CD4-positive, alpha-beta T cell treated with Interleukin-1 beta for 1 hour (primary cell): ENCODE data around the gene KRT71.

ENCODE experiments used
- DNase-seq, 2 donors: peaks; one replicate each; pipeline ENCODE4 v3.0.0-alpha.2; 2020 to 2022

KRT71 gene

DNA sequence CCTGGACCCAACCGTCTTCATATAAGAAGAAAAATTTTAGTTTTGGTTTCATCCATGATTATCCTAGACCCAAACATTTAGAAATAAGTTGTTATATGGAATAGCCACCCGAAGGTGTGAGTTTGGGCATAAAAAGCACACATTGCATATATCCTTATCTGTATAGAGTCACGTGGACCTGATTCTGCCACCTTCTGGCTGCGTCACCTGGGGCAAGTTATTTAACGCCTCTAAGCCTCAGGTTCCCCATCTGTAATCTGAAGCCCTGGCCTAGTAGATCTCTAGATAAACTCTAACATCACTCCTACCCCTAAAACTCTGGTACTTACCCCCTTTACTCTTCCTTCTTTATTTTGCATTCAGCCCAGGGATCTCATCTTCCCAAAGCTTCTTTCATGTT is 18.5 kb downstream of the KRT71 start:
- DNase-seq: no peak

- DNase-seq: no peak
These were observed 19.1 kb downstream of the KRT71 start for GRCh38 chr12:52533686-52534470.

DNA sequence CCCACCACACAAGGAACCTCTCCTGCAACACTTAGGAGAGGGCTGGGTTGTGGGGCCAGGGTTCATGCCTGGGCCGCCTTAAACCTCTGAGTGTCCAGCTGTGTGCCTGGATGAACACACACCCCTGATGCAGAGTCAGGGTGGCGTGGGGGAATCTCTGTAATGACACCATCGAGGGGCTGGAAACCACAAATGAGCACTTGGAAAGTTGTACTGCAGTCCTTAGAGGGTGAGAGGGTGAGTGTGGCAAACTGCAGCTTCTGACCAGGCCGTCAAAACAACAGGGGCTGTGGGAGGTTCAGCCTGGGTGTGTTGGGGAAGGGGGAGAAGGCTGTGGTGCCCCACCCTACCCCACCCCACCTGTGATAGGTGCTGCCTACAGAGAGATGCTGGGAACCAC is 20.3 kb downstream of the KRT71 start:
- DNase-seq: no peak

DNA sequence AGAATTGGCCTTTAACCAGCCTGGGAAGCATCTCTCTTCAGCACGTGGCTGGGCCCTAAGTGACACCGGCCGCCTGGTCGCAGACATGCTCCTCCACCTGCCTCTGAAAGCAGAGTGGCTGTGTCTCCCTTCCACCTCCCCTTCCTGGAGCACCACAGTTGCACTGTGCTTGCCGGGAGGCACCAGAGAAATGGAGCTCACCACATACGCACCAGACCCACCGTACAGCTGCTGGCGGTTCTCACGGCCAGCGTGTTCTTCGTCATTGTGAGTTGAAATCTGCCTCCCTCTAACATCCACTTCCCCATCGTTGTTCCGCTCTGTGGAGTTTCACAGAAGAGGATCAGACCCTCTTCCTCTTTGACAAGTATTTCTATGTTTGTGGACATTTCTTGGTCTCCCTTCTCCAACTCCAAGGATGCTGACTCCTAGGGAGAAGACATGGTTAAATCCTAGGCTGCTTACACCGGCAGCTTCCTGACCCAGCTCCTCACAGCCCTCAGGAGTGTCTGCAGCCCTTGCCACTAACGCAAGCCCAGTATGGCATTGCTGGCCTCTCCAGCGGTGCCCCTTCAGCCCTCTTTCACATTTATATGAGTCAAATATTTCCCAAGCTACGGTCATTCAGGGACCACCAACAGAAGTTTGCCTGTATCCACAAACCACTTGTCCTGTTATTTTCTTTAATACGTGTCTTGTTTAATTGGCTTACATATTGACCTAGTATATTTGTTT is 21.2 kb downstream of the KRT71 start:
- DNase-seq: peak in 1 of 2 donors; percentile 44

DNA sequence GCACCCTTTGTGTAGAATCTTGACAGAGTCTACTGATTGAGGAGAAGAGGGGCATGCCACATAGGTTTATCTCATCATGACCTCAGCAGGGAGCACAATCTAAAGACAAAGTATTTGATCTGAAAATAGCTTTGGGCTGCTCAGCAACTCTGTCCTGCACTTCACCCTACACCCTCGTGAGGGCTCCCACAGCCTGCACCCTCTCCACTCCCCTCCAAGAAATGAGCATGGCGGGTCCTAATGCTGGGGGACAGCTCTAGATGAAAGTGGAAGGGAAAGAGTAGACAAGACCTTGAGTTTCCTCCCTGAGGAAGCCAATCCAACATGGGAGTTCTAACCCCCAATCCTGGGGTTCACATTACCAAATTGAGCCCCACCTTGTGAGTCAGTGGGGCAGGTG is 22.0 kb downstream of the KRT71 start:
- DNase-seq: no peak

DNA sequence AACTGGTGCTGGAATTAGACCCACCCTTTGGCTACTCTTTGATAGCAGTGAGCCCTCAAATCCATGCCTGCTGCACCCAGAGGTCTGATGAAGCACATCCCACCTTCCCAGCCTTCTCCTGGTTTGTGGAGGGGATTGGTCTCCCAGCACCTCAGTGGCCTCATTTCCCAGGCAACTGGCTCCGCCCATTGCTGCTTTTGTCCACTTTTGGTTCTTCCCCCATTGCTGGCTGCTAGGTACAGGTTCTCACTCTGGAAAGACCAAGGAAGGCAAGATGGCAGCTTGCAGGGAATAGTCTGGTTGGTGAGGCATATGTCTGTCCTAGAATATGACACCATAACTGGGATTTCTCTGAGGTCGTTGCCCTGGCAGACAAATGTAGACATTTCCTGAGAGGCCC is 22.6 kb downstream of the KRT71 start:
- no peak for DNase-seq

- DNase-seq: no peak
These were observed 23.1 kb downstream of the KRT71 start for GRCh38 chr12:52529846-52530245.

DNA sequence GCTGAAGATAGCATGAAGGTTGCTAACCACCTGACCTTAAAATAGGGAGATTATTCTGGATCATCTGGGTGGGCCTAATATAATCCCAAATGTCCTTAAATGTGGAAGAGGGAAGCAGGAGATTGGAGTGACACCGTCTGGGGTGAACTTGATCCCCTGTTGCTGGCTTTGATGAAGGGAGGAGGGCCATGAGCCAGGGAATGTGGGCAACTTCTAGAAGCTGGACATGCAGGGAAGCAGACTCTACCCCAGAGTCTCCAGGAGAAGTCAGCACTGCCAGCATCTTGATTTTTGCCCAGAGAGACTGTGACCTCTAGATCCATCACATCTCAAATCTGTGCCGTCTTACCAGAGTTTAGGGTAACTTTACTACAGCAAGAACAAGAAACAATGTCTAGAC is 23.5 kb downstream of the KRT71 start:
- no peak for DNase-seq

GRCh38 chr12:52528641-52529143 is 24.3 kb downstream of the KRT71 start:
- DNase-seq: no peak

GRCh38 chr12:52527121-52527800 is 25.7 kb downstream of the KRT71 start:
- no peak for DNase-seq

DNA sequence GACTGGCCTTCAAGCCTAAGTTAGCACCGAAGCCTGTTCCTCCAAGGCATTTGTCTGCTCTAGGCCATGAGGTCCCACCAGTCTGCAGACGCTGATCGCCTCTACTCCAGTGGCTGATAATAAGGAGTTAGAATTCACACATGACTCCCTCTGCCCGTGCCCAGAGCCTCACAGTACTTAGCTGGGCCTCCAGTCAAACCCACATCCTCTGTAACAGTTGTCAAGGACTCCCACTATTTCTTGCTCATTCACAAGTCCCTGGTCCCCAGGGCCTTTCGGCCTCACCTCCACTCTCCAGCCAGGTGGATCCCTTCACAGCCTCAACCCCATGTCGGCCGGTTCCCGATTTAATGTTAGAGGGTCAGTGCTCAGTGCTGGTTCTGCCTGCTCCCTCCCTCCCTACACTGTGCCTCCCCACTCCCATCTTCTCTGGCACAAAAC is 26.4 kb downstream of the KRT71 start:
- DNase-seq: no peak

DNA sequence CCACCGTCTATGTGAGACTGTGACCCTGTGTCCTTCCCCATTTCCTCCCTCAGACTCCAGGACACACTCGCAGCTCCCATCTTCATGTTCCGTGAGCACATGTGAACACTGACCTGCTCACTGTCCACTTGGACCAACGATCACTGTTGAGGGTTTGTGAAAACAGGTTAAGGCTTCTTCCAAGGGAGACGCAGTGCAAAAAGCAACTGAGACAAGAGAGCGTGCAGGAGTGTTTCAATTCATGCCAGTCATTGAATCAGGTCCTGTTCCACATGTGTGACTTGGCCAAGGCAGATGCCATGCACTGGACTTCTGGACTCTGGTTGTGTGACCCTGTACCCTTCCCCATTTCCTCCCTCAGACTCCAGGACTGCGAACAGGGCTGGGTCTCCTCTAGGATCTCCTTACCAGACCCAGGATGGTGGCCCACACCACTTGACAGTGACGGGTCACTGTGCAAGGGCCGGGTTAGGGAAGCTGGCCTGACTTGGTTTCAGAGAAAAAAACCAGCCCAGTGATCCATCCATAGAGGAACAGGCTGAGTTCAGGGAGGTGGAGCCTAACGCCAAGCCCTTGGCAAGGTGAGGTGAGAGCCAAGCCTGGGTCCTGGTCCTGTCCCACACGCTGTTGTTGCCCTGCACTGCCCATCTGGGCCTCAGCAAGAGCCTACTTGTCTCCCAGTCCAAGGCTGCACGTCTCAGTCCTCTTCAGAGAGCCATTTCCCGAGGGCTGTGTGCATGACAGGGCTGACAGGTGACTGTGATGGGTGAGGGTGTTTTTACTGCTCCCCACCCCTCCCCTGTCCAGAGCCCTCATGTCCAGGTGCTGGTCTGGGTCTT is 27.1 kb downstream of the KRT71 start:
- no peak for DNase-seq

- no peak for DNase-seq
These were observed 27.9 kb downstream of the KRT71 start for GRCh38 chr12:52524898-52525591.

- DNase-seq: no peak
These were observed 28.6 kb downstream of the KRT71 start for GRCh38 chr12:52524241-52524897.

DNA sequence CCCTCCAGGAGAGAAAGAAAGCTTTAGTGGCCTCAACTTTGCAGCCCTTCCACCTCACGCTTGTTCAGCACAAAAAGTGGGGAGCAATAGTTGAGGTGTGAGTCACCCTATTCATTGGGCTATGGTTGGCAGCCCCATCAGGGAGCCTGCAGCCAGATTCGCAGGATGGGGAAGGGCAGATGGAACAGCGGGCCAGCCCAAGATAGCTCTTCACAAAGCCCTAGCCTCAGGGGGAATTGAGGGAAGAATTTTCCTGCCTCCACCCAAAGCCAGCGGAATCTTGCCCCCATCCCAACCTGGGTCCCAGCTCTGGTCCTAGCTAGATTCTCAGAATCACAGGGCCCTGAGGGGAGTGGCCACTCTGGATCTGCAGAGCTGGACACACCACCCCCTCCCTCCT is 29.1 kb downstream of the KRT71 start:
- no peak for DNase-seq

- DNase-seq: no peak
These were observed 30.5 kb downstream of the KRT71 start for GRCh38 chr12:52522346-52523011.

- no peak for DNase-seq
These were observed 31.2 kb downstream of the KRT71 start for GRCh38 chr12:52521568-52522266.

- DNase-seq: no peak
These were observed 31.8 kb downstream of the KRT71 start for GRCh38 chr12:52521175-52521567.

DNA sequence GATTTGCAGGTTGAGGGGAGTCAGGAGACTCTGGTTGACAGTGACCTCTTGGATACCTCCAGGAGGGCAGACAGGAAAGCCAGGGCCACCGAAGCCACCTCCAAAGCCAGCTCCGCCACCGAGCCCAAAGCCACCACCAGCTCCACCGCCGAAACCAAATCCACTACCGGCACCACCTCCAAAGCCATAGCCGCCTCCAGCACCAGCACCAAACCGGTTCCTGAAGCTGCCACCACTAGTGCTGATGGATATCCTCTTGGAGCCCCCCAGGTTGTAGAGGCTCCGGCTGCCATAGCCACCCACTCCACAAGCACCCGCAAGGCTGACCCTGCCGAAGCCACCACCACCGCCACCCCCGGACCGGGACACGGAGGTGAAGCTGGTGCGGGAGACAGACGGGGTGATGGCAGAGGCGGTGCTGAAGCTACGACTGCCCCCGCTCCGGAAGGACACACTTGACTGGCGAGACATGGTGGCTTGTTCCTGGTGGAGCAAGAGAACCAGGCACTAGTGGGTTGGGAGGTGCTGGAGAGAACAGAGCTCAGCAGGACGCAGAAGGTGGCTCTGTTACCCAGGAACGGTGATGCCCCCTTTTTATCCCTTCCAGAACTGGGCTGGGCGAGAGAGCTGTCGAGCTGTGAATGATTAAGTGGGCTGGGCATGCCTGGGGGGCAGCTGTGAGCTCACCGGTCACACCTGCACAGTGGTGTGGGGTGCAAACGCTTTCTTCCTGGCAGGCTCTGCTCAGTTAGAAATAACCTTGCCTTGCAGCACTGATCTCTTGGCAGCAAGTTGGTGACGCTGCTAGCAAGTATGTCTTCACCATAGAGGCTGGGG is 32.9 kb downstream of the KRT71 start, which contains the start of gene KRT5:
Gene KRT5, minus strand, starts transcription at position 569 of the 837 bp plus-strand sequence. Its CDS starts 98 bp downstream, at position 471.
- no peak for DNase-seq
